ENCODE data around the gene DYRK4.
"Not testable (repeated sequence)": the region's sequence is repeated elsewhere in the genome, so short reads cannot be mapped to it uniquely, and the experiment has no call there.

DYRK4 gene

GRCh38 chr12:4562034-4562657, at the start of gene DYRK4:
Gene DYRK4, plus strand, starts transcription at chr12:4562208. Its CDS starts 38 bp downstream, at chr12:4562246.
- peak; percentile 55 for DNase-seq

DNA sequence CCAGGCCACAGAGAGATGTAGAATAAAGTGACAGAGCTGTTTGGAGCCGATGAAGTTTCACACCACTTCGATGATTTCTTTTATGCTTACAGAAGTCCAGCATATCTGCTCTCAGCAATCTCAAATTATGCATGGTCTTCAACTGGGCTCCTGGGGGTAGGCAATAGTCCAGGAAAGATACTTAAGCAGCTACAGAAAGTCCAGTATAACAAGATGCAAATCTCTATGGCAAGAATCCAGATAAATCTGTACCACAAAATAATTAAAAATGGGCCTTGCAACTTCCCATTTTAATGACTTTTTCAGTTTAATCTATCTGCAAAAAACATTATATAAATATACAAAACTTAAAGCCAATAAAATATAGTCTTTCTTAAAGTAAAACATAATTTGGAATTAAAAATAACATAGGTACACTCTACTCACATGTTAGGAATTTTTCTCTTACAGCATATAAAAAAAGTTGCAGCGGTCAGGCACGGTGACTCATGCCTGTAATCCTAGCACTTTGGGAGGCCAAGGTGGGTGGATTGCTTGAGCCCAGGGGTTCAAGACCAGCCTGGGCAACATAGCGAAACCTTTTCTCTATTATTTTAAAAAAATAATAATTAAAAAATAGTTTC, 43.8 kb upstream of the DYRK4 start:
- no peak for DNase-seq

- not testable (repeated sequence) for DNase-seq
Observed at GRCh38 chr12:4523443-4523842, 38.6 kb upstream of the DYRK4 start.

DNA sequence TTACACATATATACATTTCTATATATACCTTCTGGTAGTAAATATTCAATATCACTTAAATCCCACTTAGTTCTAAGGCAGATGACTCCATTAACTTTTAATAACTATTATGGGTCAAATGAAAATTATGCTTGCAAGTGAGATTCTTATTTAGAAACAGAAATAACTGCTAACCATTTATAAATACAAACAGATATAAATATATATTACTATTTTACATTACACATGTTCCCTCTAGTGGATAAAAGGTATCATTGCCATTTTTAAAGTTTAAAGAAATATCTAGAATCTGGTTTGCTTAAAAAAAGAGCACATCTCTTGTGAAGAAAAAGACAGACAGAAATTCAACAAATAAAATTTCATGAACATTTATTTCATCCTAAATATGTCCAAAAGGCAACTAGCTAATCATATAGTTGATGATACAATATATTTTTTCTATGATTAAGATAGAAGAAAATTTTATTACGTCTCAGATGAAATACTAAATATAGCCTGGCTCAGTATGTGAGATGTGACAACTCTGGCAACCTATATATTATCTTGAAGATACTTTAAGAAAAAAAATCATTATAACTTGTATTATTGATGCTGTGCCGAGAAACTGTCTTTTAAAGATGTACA, 35.0 kb upstream of the DYRK4 start:
- no peak for DNase-seq

GRCh38 chr12:4530160-4530559, 31.8 kb upstream of the DYRK4 start:
- DNase-seq = no peak

- DNase-seq = no peak
Observed at GRCh38 chr12:4530982-4531586, 30.9 kb upstream of the DYRK4 start.

- no peak for DNase-seq
Observed at GRCh38 chr12:4535092-4535491, 26.9 kb upstream of the DYRK4 start.

GRCh38 chr12:4535871-4536270, 26.1 kb upstream of the DYRK4 start:
- DNase-seq = no peak

DNA sequence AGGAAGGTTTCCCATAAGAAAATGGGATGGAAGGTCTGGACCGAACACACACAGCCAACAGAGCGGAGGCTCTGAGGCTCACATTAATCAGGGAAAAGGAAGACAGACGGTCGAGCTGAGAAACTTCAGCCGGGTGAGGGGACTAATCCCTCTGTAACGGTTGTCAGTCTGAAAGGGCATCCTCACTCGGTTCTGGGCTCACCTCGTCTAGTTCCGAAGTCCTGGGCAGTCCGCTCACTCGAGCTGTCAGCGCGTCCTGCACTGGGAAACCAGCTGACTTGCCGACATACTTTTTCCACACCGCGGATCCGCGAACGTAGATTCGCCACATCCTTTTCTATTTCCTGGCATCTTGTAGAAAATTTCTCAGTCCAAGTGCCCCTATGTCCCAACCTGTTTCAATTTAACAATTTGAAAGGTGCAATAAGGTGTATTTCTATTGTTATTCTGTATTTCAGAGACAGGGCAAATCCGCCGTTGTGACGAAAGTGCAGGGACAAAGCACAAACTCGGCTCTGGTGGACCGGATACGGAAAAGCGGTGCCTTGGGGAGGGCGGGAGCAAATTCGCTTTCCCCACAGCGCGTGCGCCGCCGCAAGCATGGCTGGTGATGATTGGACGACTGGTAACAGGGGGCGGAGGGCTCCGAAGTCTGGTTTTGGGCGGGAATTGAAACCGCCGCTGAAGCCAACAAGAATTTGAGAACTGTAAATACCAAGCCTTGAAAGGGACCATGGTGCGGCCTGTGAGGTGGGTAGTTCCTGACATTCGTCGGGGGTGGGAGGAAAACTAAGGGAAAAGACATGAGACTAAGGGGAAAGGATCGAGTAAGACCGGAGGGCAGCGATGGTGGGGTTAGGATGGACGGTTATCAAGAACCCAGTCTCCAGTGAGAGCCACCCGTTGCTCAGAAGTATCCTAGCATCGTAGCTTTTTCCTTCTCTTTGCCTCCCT, 23.5 kb upstream of the DYRK4 start, which contains the start of gene RAD51AP1:
RAD51AP1 (plus strand) TSS at position 684 of the 954 bp plus-strand sequence; CDS start at position 734, 50 bp downstream.
- DNase-seq = peak; percentile 96

- DNase-seq = no peak
Observed at GRCh38 chr12:4539167-4539870, 22.7 kb upstream of the DYRK4 start.

GRCh38 chr12:4540170-4540569, 21.8 kb upstream of the DYRK4 start:
- no peak for DNase-seq

DNA sequence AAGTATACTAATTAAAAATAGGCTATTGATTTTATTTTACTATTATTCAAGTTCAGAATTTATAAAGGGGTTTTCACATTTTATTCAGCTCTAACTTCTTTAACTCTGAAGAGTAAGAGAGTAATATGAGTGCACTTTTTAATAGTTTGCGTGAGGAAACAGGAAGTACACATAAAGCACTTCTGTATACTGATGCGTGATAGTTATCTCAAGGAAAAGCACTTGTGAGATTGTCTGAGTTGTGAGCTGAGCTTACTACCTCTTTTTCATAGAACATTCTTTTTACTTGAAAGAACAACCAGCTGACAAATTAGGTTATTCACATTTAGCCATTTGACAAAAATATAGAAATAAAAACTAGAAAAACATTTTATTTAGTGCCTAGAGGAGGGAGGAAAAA, 21.4 kb upstream of the DYRK4 start:
- DNase-seq = no peak

GRCh38 chr12:4545195-4545594, 16.8 kb upstream of the DYRK4 start:
- no peak for DNase-seq

DNA sequence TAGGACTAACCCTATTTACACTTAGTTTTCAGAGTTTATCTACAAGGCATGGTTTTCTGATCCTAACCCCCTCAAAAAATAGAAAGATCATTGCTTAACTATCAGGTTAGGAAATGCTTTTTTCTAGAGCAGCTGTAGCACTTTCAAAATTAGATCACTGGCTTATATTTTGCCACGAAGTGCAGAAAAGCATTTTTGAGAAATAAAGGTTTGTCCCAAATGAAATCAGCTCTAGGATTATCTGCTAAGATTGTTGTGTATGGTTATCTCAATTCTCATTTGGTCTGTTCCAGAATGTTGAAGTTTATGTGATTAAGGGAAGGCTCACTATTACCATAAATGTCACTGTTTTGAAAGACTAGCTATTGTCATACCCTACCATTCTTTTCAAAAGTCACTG, 9.8 kb upstream of the DYRK4 start:
- no peak for DNase-seq

DNA sequence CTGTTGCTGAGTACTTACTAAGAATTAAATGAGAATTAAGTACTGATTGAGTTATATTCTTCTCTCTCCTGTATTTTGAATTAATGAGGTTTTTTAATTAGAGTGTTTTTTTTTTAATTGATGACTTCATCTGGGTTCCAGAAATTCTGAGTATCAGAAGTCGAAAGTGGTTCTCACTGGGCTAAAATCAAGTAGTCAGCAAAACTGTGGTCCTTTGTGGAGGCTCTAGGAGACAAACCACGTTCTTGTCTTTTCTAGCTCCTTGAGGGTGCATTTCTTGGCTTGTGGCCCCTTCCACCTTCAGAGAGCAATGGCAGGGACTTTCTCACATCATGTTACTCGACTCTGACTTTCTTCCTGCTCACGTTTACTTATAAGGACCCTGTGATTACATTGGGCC, 8.1 kb upstream of the DYRK4 start:
- DNase-seq = no peak

DNA sequence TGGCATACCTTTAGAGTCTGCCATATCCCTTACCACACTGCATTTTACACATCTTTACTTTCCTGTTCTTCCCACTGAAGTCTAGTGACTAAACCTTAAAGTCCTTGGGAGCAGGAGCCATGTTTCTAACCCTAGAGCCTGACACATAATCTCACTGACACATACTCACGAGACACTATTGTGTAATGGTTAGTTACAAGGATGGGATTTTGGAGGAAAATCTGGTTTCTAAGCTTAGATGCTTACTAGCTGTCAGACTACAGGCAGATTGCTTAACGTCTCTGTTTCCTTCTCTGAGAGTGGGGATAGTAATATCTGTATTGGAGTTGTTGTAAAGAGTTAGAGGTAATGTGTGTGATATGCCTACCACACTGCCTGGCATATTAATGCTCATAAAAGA, 6.2 kb upstream of the DYRK4 start:
- no peak for DNase-seq

DNA sequence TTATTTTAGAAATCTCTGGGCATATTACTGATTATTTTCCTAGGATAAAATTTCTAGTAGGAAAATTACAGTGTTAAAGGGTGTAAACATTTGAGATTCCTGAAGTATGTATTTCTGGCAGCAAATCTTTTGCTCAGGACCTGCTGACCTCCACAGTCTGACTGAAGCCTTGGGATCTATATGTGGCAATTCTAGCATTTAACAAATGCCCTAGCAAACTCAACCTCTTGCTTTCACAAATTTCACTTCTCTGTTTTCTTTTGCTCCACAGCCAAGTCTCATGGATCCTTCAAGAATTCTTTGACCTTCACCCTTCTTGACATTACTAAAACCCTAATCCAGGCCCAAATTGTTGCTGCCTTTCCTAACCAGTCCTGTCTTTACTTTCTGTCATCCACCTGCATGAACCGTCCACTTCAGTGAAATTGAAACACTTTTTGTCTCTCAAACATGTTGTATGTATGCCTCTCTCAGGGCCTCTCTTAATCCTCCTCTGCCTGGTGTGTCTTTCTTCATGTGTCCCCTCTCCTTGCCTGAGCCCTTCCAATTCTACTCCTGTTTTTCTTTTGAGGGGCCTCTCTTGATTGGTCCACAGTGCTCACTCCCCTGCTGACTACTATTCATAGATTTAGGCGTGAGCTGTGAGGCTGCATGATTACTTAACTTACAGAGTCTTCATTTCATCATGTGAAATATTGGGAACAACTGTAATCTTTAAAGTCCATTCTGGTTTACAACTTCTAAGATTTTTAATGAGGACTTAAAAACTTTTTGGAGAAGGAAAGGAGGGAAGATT, 5.1 kb upstream of the DYRK4 start:
- DNase-seq = no peak

DNA sequence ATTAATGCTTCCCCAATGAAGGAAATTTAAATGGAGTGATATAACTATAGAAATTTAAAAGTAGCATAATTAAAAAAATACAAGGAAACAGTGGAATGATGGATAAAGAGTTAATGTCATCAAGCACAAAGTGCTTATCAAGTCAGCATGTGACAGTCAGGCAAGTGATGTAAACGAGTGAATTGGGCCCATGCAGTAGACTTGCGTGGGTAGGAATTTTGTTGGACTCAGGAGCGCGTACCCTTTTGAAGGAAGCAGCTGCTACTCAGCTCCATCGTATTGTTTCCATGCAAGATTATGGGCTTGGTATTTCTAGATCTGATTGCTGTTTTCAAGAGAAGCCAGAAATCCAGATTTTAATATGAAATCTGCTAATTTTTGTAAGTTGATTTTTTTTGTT, 4.4 kb upstream of the DYRK4 start:
- no peak for DNase-seq

DNA sequence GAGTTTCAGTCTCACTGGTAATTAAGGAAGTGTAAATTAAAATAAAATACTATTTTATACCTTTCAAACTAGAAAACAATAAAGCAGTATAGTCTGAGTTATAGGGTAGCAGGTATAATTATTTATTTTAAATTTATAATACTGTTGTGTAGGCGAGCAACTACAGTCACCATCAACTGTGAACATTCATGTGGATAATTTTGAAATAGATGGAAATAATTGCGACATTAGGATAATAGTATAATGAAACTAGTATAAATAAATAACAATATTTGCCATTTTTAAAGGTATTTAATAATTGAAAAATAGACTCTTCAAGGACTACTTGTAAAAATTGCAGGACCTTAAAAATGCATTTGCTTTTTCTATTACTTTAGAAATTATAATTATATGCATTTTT, 3.8 kb upstream of the DYRK4 start:
- DNase-seq = no peak

- no peak for DNase-seq
Observed at GRCh38 chr12:4563336-4563735, 1.3 kb downstream of the DYRK4 start.

DNA sequence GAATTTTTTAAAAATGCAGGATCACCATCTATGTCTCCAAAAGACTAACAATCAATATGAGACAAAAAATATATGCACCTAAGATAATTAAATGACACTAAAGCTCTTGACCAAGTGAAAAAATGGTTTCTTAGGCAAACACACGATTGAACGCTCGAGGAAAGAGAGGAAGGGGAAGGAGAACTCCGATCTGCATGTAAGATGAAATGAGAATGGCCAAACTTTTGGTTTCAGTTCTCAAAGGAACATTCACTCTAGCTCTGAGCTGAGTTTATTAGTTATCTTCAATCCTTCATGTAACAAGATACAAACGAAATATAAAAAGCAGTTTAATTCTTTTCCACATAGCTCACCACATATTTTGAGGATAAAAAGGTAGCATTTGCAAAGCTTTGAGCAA, 2.8 kb downstream of the DYRK4 start:
- no peak for DNase-seq

Data from NCI-H2107 (cell line).